Caki2 (cell line): ENCODE data around the gene ETFA. TPM values are rescaled to one million over a fixed set of nuclear protein-coding genes. Genes with fewer than 3 reads are reported as not detected.

Experiments
- DNase-seq: peaks from one replicate; pipeline ENCODE4 v3.0.0-alpha.2; 2015; ENCODE audit warnings: low read depth
- in situ Hi-C: cut with HindIII; loops from 2 replicates; pipeline ENCODE4 v1.10.0; 2016; ENCODE audit warnings: low sequenced_read_pairs, low pct_unique_long_range_greater_than_20kb, mixed read lengths
- total RNA-seq: library from RNA; depleted of rRNA; stranded (reverse); fragments of >200 nt; shearing (Covaris generic); gene quantifications from 2 replicates; pipeline ENCODE4 v1.2.3, GENCODE V29; 2014; ENCODE audit warnings: low replicate concordance; rRNA removed

The ETFA gene
- total RNA-seq, 1 experiment from 2014 or later = 246 TPM

GRCh38 chr15:76172782-76173181 is 138.5 kb downstream of the ETFA start:
- in situ Hi-C loops = no loop called here
- DNase-seq = no peak

DNA sequence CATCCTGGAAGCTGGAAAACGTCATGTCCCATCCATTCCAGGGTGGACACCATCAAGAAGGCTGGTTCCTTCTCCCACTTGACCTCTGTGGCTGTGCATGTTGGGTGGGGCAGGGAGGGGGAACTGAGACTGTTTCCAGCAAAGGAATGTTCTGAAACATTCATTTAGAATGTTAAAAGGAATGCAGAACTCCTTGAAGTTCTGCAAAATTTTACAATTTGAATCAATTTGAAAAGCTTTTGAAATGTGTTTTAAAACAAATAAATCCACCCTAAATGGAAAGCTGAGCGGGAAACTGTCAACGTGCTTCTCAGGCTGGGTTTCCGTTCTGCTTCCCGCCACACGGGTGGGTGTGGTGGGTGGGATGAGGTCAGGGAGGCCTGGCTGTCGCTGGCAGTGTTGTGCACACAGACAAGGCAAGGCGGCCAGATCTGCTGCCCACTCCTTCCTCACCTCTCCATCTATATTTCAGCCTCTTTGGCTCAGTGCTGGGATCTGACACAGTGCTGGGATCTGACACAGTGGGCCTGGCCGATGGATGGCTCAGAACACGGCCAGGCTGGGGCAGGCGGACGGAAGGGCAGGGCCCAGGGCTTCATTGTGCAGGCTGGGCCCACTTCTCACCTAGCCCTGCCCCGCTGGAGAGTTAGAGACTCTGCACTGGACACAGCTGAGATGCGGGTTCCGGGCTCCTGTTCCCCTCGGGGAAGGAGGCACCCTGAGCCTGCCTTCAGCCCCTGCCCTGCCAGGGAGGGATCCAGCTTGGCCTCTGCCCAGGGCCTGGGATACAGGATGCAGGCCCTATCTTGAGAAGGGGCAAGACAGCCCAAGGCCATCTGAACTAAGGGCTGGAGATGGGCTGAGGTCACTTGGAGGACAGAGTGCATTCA is 141.1 kb downstream of the ETFA start:
- DNase-seq = no peak
- in situ Hi-C loops = no loop called here

DNA sequence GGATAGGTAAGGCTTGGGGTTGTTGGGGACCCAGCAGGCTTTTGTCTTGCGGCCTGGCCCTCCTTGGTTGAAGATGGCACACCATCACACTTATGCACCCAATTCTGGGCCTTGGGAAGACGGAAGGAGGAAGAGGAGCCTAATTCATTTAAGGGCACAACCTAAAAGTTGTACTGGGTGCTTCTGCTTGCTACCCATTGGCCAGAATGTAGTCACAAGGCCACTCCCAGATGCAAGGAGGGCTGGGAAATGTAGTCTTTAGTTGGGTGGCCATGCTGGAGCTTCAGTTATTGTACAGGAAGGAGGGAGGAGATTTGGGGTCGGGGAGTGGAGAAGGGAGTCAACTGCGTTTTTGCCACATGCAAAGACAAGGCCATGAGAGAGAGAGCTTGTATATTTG is 142.3 kb downstream of the ETFA start:
- in situ Hi-C loops = no loop called here
- DNase-seq = no peak

- DNase-seq = no peak
- in situ Hi-C loops = no loop called here
Measured at GRCh38 chr15:76168237-76168984, 142.9 kb downstream of the ETFA start.

GRCh38 chr15:76165951-76166350 is 145.3 kb downstream of the ETFA start:
- in situ Hi-C loops = no loop called here
- DNase-seq = no peak

Other genes with a start within 250 kb of the ETFA start
- gene ISL2, start 25.3 kb upstream of the ETFA start, total RNA-seq = 1.4 and 8.1 TPM in 2 replicates